ENCODE data around the gene TAMALIN. TPM values are rescaled to one million over a fixed set of nuclear protein-coding genes. Genes with fewer than 3 reads are reported as not detected.

TAMALIN gene
- total and polyA plus RNA-seq, 12 donors, result 1.8 to 44.9 (median 14.9) TPM

DNA sequence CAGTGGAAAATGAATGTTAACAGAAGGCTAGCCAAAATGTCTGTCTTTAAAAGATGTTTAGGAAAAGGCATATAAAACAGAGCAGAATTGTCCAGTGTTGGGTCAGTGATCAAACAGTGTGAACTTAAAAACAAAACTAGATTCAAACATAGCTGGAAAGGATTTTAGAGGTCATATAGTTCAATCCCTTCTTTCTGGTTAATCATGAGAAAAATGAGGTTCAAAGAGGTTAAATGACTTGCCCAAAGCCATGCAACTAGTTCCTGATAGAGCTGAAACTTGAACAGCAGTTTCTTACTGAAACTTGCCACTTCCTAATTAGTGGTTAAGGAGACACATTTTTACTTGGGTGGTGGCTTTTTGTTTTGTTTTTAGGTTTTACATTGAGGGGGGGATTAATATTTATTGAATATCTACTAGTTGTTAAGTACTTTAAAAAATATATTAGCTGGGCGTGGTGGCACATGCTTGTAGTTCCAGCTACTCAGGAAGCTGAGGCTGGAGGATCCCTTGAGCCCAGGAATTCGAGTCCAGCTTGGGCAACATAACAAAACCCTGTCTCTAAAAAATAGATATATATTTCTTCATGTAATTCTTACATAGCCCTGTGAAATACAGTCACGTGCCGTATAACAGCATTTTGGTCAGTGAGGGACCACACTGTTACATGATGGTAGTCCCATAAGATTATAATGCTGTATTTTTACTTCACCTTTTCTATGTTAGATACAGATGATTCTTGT lies 34.9 kb upstream of the TAMALIN start:
- H3K27me3 ChIP-seq, result no peaks in the 10 kb centered on the region
- WGBS, 4 donors, result 57 to 70% (median 68%) methylated on average over 4 of the region's 4 CpGs
- H3K4me3 ChIP-seq, result no peak overlapping the region
- TF ChIP-seq, protein P1, sequence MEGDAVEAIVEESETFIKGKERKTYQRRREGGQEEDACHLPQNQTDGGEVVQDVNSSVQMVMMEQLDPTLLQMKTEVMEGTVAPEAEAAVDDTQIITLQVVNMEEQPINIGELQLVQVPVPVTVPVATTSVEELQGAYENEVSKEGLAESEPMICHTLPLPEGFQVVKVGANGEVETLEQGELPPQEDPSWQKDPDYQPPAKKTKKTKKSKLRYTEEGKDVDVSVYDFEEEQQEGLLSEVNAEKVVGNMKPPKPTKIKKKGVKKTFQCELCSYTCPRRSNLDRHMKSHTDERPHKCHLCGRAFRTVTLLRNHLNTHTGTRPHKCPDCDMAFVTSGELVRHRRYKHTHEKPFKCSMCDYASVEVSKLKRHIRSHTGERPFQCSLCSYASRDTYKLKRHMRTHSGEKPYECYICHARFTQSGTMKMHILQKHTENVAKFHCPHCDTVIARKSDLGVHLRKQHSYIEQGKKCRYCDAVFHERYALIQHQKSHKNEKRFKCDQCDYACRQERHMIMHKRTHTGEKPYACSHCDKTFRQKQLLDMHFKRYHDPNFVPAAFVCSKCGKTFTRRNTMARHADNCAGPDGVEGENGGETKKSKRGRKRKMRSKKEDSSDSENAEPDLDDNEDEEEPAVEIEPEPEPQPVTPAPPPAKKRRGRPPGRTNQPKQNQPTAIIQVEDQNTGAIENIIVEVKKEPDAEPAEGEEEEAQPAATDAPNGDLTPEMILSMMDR (IDR thresholded peaks at IDR 0.05), result no peak
- TF ChIP-seq POLR2A (IDR thresholded peaks at IDR 0.05), result no peak
- DNase-seq, result peak in 1 of 7 donors; percentile 33
- H3K4me1 ChIP-seq (replicated peaks in 1 of 2), result peaks cover 9 to 48% of the 10 kb centered on the region in 2 donors
- intact Hi-C loops (cut with DNase I), result no loop called here
- H3K27ac ChIP-seq, result peak overlapping the region in 3 of 5 donors; percentile 2 to 65 (median 31)
- no peaks in the 10 kb centered on the region for H3K9me3 ChIP-seq (replicated peaks in 1 of 3)
- peaks cover 0 to 15% of the 10 kb centered on the region in 2 donors for H3K36me3 ChIP-seq (replicated peaks in 1 of 2)

DNA sequence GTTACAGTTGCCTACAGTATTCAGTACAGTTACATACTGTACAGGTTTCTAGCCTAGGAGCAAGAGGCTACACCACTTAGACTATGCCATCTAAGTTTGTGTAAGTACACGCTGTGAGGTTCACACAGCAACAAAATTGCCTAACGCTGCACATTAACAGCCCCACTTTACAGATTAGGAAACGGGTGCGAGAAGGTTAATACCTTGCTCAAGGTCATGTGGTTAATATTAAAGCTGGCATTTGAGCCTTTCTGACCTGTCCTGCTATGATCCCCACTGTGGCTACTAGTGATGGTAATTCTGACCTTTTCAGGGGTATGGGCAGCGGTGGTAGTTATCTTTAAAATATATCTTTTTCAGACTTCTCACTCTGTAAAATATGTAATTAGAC lies 34.3 kb upstream of the TAMALIN start:
- H3K27me3 ChIP-seq, result no peaks in the 10 kb centered on the region
- 62 to 72% (median 66%) methylated on average over 5 of the region's 5 CpGs for WGBS, 4 donors
- no peaks in the 10 kb centered on the region for H3K9me3 ChIP-seq (replicated peaks in 1 of 3)
- H3K4me3 ChIP-seq, result peak overlapping the region in 1 of 4 donors; percentile 10
- H3K36me3 ChIP-seq (replicated peaks in 1 of 2), result peaks cover 0 to 16% of the 10 kb centered on the region in 2 donors
- H3K27ac ChIP-seq, result peak overlapping the region in 3 of 5 donors; percentile 2 to 65 (median 31)
- H3K4me1 ChIP-seq (replicated peaks in 1 of 2), result peaks cover 13 to 48% of the 10 kb centered on the region in 2 donors
- intact Hi-C loops (cut with DNase I), result no loop called here
- no peak for DNase-seq
- TF ChIP-seq POLR2A (IDR thresholded peaks at IDR 0.05), result no peak
- TF ChIP-seq, protein P1 (IDR thresholded peaks at IDR 0.05), result no peak

DNA sequence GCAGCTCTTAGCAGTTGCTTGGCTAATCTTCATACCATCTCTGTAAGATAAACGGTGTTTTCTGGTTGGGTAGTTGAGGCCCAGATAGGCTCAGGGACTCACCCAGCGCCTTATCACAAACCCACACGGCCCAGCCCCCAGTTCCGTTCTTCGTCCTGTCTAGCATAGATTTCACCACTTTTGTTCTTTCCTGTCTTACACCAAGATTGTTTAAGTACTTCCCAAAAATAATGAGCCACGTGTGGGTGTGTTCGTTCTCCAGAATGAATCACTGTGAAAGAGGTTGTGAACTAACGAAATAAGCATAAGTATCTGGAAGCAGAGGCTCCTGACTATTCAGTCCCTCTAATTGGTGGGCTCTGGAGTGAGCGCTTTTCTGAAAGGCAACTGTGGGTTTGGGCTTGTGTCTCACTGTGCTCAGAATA lies 33.9 kb upstream of the TAMALIN start:
- WGBS, 4 donors, result 50 to 62% (median 53%) methylated on average over 9 of the region's 9 CpGs
- Histone ChIP-seq H3K4me3 (peak overlapping the region in 1 of 4 donors; percentile 10), H3K27ac (peak overlapping the region in 4 of 5 donors; percentile 2 to 65 (median 36)), H3K36me3 (replicated peaks in 1 of 2) (peaks cover 0 to 16% of the 10 kb centered on the region in 2 donors), H3K4me1 (replicated peaks in 1 of 2) (peaks cover 13 to 48% of the 10 kb centered on the region in 2 donors), H3K27me3 (no peaks in the 10 kb centered on the region), H3K9me3 (replicated peaks in 1 of 3) (no peaks in the 10 kb centered on the region)
- intact Hi-C loops (cut with DNase I), result no loop called here
- TF ChIP-seq POLR2A (IDR thresholded peaks at IDR 0.05), result no peak
- TF ChIP-seq, protein P1 (IDR thresholded peaks at IDR 0.05), result no peak
- peak in 6 of 7 donors; percentile 32 to 71 (median 46) for DNase-seq

DNA sequence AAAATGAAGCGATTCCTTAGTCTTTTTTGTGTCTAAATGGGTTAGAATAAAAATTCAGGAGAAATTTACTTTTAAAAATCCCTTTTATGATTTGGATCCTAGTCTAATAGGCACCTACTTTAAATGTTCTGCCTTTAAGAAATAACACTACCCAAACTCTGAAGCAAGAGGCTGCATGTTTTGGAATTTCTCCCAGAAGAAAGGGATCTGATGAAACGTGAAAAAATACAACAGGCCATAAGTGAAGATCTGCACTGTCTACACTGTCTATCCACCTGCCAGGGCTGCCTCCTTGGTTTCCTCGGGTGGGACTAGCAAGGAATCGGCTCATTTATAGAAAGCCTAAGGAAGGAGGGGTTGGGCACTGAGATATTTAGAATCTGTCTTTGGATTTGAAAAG lies 33.2 kb upstream of the TAMALIN start:
- Histone ChIP-seq H3K9me3 (replicated peaks in 1 of 3) (no peaks in the 10 kb centered on the region), H3K4me1 (replicated peaks in 1 of 2) (peaks cover 13 to 48% of the 10 kb centered on the region in 2 donors), H3K27ac (peak overlapping the region in 1 of 5 donors; percentile 42), H3K27me3 (no peaks in the 10 kb centered on the region), H3K4me3 (no peak overlapping the region), H3K36me3 (replicated peaks in 1 of 2) (peaks cover 0 to 16% of the 10 kb centered on the region in 2 donors)
- TF ChIP-seq, protein P1 (IDR thresholded peaks at IDR 0.05), result no peak
- no peak for TF ChIP-seq POLR2A (IDR thresholded peaks at IDR 0.05)
- 56 to 74% (median 69%) methylated on average over 4 of the region's 4 CpGs for WGBS, 4 donors
- DNase-seq, result peak in 1 of 7 donors; percentile 35
- intact Hi-C loops (cut with DNase I), result no loop called here

Data from adrenal gland (tissue), 12 donors.